K562 (cell line): Measurements from ENCODE around the gene ARL17B.
"Not testable (repeated sequence)": the region's sequence is repeated elsewhere in the genome, so short reads cannot be mapped to it uniquely, and the experiment has no call there.

Experiments used
- CTCF ChIP-seq, 3 experiments: IDR thresholded peaks in 2 of 3; conservative IDR thresholded peaks in 1 of 3; 2 replicates each; pipeline ENCODE4 v1.5.1; 2011 to 2012; ENCODE audit warnings: low read length in 3 of 3, mild to moderate bottlenecking in 3 of 3, control low read depth in 2 of 3, improper control_type of control experiment in 1 of 3, inconsistent platforms in 1 of 3, low read depth in 1 of 3, mixed read lengths in 1 of 3, moderate library complexity in 1 of 3; ENCODE audit not compliant: insufficient read depth in 2 of 3
- E4F1 ChIP-seq: fragments of 250-450 bp; sonication (Bioruptor Pico); IDR thresholded peaks from 2 replicates; pipeline ENCODE4 v1.5.0; 2021; ENCODE audit warnings: mild to moderate bottlenecking, borderline replicate concordance
- GTF2F1 ChIP-seq: IDR thresholded peaks from 2 replicates; pipeline ENCODE4 v1.6.1; 2011; ENCODE audit warnings: low read depth, low read length, improper control_type of control experiment
- IRF1 ChIP-seq: sonication (generic); formaldehyde crosslinking; IDR thresholded peaks from 2 replicates; pipeline ENCODE4 v1.8.0; 2022; ENCODE audit warnings: missing genetic modification reagents, mild to moderate bottlenecking, borderline replicate concordance
- NR2C1 ChIP-seq, 2 experiments: fragments of 450-650 bp; IDR thresholded peaks; 2 replicates each; pipeline ENCODE4 v1.6.1; 2017; ENCODE audit warnings: mild to moderate bottlenecking in 2 of 2, antibody characterized with exemption in 1 of 2, inconsistent platforms in 1 of 2, missing compliant biosample characterization in 1 of 2, missing genetic modification characterization in 1 of 2
- POLR2A ChIP-seq: fragments of 450-650 bp; conservative IDR thresholded peaks from 2 replicates; pipeline ENCODE4 v1.6.1; 2016
- POU5F1 ChIP-seq: fragments of 150-350 bp; IDR thresholded peaks from 2 replicates; pipeline ENCODE4 v1.6.1; 2014; ENCODE audit warnings: borderline replicate concordance, low read length, low read depth, mild to moderate bottlenecking; ENCODE audit not compliant: partially characterized antibody
- SNRNP70 ChIP-seq: fragments of 200-400 bp; formaldehyde crosslinking; optimal IDR thresholded peaks from 2 replicates; pipeline ENCODE3; 2017; ENCODE audit warnings: low read depth, low read length
- SPI1 ChIP-seq: IDR thresholded peaks from 2 replicates; pipeline ENCODE4 v1.6.1; 2011; ENCODE audit warnings: low read depth, low read length, control low read depth, borderline replicate concordance
- TRIM28 ChIP-seq: fragments of 450-650 bp; IDR thresholded peaks from 2 replicates; pipeline ENCODE4 v1.6.1; 2017
- ZNF699 ChIP-seq: fragments of 250-450 bp; sonication (Bioruptor Pico); IDR thresholded peaks from 2 replicates; pipeline ENCODE4 v1.8.0; 2021; ENCODE audit warnings: mild to moderate bottlenecking, moderate library complexity; ENCODE audit not compliant: insufficient replicate concordance
- ZNF780A ChIP-seq: fragments of 250-450 bp; sonication (Bioruptor Pico); IDR thresholded peaks from 2 replicates; pipeline ENCODE4 v1.5.0; 2021; ENCODE audit warnings: mild to moderate bottlenecking

GRCh38 chr17:46407155-46407554 lies 45.6 kb upstream of the ARL17B start:
- not testable (repeated sequence) for TF ChIP-seq SPI1; POU5F1; IRF1 (CRISPR knock-in tag); TRIM28; ZNF699 (CRISPR knock-in tag); SNRNP70; ZNF780A; NR2C1 (IDR thresholded peaks at IDR 0.05); NR2C1 (tag; IDR thresholded peaks at IDR 0.05); CTCF (IDR thresholded peaks at IDR 0.05 in 2 of 3, conservative IDR thresholded peaks at IDR 0.05 in 1 of 3; ENCODE audit: insufficient read depth in 2 of 3, low read depth in 1 of 3, low read length in 3 of 3); E4F1 (CRISPR knock-in tag); GTF2F1; POLR2A
